ENCODE results near the gene MYLK3. TPM values are rescaled to one million over a fixed set of nuclear protein-coding genes. Genes with fewer than 3 reads are reported as not detected.

Gene MYLK3
- total RNA-seq, 1 donor from 2014 or later: 0.44 TPM

DNA sequence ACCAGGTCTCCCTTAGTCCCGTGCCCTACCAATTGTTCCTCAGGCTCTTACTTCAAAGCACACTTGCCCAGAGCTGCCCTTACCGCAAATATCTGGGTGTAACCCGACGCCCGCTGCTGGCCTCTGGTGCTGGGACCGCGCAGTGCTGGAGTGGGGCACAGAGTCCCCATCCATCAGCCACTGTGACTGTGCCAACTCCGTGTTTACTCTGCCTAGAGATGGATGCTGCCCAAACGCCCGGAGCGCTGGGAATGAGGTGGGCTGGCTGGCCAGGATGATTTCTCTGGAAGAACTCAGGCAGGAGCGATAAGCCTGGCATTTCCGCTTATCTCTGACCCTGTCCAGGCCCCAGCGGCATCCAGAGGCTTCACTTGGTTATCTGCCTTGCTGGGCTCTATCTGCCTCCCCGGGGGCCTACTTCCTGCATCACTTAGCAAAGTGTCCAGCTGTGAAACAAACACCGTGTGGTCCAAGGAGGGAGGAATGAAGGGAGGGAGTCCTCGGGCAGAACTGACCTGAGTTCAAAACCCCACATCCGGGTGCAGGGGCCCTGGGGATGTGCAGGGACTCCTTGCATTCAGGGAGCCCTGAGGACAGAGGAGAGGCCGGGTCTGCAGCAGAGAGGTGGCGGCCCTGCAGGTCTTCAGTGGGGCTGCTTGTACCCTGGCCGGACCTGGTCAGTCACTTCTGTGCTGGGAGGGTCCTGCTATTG, 9.4 kb upstream of the MYLK3 start:
- DNase-seq (ENCODE audit: low spot score): no peak

DNA sequence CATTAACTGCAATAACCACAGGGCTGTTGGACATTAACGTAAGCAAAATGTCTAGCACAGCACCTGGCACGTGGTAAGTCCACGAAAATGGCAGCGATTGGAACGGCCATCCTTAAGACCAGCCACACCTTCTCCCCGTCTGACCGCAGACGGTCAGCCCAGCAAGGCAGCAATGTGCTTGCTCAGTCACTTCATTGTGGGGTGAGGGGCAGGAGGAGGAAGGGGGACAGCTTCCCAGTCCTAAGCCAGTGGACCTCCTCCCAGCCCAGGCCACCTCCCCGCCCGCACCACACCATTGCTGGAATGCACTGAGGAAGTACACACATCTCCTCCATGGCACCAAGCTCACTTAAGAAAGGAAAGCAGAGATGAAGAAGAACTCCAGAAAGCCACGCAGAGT, 8.6 kb upstream of the MYLK3 start:
- no peak for DNase-seq (ENCODE audit: low spot score)

DNA sequence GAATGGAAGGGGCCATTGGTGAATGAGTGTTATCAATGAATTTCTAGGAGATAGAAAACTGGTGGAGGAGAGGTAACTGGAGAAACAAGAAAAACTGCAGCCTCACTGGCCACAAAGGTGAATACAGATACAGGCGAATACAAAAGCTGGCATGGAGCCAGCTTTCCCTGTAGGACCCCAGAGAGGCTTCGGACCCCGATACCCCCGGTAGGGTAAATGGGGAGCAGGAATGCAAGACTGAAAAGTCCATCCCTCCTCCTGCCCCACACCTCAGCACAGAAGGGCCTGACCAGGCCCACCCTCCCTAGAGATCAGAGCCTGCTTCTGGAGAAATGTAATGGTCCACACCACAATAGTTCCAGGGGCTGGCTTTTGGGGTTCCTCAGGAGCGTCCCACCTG, 4.9 kb upstream of the MYLK3 start:
- no peak for DNase-seq (ENCODE audit: low spot score)

DNA sequence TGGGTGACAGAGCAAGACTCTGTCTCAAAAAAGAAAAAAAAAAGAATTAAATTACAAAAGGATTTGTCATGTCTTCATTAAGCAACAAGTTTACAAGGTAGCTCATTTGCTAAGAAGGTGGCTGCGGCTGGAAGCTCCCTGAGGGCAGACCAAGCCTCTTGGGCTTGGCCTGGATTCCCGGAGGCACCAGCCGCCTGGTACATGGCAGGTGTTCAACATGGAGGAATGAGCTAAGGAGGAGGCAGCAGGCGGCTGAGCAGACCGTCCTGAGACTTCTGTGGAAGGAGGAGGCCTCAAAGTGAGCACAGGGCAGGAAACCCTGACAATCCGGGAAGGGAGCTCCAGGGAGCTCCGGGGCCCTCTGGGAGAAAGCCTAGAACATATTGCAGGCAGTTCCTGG, 3.2 kb upstream of the MYLK3 start:
- DNase-seq (ENCODE audit: low spot score): no peak

DNA sequence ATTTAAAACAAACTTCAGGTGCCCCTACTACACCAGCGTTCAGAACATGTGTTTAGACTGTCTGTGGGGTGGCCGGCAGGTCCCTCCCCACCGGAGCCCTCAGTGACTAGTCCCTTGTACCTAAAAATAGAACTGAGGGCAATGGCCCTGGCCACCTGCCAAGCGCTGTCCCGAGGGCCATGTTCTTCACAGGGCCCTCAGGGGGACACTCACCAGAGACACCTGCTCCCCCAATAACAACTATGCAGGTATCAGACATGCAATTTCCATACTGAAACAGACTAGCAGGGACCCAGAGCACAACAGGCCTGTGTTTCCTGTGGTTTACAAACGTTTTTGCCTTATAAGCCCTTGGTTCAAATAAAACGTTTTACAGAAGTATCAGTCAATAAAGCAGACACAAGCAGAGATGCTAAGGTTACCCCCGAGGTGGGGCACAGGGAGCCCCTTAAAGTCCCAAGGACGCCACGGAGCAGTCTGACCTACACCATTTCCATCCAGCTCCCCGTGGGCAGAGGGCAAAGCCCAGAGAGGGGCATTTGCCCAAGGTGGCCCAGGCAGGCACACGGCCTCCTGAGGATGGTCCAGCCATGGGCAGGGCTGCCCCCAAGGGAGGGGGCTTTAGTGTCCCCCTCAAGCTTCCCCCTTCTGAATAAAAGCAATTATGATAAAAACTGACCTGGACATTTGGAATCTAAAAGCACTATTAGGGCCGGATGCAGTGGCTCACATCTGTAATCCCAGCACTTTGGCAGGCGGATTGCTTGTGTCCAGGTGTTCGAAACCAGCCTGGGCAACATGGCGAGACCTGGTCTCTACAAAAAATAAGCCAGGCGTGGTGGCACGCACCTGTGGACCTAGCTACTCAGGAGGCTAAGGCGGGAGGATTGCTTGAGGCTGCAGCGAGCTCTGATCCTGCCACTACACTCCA, 896 bp upstream of the MYLK3 start:
- DNase-seq (ENCODE audit: low spot score): no peak

DNA sequence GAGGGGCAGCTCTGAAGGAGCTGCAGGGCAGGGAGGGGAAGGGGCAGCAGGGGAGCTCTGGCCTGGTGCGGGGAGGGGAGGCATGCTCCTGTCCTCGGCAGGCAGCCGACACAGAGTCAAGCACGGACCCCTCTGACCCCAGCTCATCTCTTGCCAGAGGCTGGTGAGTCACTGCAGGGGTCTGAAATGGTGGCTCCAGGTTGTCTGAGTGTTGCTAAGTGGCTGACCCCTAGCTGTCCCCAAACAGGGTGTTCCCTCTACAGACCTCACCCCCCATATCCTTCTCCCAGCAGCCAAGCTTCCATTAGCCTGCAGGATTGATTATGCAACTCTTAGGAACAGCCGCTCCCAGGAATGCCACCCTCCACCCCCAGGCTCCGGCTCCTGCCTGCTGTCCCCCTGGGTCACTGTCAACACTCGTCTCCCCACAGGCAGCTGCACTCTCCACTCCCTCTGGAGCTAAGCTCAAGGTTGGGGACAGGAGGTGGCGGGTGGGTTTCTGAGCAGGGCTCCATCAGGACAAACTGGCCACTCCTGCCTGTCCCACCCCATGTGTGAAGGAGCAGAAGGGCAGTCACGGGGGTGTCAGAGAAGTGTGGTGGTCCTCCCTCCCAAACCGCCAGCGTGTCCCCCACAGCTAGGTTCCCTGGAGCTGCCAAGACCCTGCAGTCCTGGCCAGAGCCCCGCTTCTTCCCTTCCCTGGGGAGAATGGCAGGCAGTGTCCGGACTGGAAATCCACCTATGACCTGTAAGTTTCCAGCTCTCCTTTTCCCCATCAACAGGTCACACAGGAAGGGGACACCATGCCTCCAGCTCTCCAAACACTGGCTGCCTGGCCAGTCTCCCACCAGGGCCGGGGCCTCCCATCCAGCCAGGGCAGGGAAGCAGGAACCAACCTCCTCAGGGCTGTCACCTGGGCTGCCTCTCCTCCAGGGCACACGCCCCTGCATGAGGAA, 1.0 kb downstream of the MYLK3 start:
- DNase-seq (ENCODE audit: low spot score): no peak

DNA sequence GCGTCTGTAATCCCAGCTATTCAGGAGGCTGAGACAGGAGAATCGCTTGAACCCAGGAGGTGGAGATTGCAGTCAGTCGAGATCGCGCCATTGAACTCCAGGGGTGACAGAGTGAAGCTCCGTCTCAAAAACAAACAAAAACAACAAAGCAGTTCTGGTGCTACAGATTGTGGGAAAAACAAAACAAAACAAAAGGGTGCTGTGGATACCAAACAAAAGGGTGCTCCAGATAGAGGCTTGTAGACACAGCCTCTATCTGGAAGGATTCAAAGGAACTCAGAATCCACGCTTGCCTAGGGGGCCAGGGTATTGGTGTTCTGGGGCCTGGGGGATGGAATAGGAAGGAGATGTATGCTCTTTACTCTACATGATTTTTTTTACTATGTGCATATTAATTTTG, 2.5 kb downstream of the MYLK3 start:
- no peak for DNase-seq (ENCODE audit: low spot score)

DNA sequence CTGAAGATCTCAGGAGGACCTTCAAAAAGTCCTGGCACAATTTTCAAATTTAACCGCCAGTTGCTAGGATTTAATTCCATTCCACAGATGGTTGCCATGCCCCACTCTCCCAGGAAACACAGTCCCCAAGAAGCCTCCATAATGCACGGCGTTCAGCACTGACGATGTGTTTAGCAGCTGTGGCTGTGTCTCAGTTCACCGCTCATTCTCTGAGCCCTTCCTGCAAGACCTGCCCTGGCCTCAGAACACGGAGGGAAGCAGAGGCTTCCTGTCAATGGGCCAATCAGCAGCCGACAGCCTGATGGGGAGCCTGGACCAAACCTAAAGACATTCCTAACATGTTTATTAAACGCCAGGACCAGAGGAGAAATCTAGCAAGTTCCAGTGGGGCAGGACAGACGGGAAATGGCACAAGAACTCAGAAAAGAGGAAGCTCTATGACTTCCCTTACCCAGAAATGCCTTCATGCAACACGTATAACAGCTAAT, 4.9 kb downstream of the MYLK3 start:
- DNase-seq (ENCODE audit: low spot score): no peak

DNA sequence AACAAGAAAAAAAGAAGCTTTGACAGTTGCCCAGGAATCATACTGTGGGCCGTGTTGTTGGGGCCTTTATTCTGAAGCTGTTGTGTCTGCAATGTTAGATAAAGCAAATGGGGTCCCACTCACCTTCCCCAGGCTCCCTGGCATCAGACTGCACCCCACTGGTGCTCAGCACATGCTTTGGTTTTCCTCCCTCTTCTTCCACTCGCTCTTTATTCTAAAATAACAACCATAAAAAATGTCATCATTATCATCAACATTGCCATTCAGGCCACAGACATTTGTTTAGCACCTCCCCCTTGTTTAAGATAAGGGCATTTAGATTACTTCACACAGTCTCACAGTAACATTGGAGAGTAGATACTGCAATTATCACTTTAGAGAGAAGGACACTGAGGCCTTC, 8.2 kb downstream of the MYLK3 start:
- DNase-seq (ENCODE audit: low spot score): no peak

DNA sequence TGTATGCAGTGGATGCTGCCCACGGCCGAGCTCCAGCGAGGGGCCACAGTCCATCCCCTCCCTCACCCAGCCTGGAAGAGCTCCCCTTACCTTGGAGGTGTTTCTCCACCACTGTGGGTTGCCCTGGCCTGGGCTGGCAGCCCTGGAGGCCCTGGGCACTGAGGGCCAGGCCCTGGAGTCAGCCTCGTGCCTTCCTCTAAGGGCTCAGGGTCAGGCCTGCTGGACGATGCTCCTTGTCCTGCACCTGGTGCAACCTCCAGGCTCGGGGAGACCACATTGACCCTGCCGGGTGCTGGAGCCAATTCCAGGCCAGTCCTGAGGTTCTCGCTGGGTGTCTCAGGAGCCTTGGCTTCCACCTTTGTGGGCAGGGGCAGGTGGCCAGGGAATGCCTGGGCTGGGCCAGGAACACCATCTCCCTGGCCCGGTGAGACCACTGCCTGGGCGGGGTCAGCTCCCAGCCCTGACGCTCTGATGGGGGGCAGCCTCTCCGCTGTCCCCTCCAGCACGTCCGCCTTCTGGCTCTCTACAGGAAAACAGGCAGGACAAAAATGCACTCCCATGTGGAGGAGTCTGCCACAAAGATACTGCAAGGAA, 10.4 kb downstream of the MYLK3 start:
- DNase-seq (ENCODE audit: low spot score): no peak

DNA sequence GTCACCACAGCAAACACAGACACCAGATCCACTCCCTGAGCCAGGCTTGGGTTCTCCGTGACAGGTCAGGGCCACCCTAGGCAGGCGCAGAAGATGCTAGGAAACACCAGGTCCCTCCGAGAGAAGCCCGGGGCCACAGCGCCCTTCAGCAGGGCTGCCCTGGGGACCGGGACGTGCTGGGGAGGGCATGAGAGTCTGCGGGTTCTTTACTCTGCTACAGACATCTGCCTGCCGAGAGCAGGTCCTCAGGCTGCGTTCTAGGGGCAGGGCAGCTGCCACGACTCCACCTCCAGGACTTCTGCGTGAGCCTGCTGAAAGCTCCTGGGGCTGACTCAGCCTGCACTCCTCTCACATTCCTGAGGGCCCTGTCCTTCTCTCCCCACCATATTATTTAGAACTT, 11.4 kb downstream of the MYLK3 start:
- DNase-seq (ENCODE audit: low spot score): no peak

DNA sequence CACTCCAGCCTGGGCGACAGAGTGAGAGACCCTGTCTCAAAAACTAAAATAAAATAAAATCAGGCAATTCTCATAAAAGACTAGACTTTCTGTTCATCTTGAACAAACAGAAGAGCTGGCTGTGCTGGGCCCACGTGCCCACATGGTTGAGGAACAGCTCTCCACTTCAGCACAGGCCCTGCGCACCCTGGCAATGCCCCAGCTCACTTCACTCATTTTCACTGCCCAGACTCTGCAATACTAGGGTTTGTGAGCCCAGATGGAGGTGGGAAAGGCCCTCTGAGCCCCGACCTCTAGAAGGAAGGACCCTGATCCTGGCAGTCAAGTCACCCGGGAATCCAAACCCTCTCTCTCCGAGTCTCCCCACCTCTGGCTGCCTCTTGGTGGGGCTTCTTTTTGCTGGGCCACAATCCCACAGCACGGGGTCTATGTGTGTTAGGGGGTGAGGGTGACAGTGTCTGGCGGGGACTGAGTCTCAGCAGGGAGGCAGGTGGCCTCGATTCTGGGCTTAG, 14.8 kb downstream of the MYLK3 start:
- no peak for DNase-seq (ENCODE audit: low spot score)

DNA sequence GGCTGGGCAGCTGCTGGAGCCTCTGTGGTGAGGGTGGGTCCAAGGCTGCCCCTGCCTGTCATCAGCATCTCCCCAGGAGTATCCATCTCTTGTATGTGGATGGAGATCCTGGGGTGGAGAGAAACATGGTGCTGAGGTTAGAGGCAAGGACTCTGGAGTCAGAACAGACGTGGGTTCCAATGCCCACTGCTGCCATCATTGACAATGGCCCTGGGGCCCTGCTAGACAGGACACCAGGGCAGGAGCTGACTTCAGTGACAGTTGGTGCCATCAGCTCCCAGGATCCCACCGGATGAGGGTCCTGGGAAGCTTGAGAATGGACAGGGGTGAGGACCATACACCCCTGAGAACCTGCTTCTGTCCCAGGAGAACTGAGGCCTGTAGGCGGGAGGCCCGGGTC, 15.6 kb downstream of the MYLK3 start:
- DNase-seq (ENCODE audit: low spot score): no peak

DNA sequence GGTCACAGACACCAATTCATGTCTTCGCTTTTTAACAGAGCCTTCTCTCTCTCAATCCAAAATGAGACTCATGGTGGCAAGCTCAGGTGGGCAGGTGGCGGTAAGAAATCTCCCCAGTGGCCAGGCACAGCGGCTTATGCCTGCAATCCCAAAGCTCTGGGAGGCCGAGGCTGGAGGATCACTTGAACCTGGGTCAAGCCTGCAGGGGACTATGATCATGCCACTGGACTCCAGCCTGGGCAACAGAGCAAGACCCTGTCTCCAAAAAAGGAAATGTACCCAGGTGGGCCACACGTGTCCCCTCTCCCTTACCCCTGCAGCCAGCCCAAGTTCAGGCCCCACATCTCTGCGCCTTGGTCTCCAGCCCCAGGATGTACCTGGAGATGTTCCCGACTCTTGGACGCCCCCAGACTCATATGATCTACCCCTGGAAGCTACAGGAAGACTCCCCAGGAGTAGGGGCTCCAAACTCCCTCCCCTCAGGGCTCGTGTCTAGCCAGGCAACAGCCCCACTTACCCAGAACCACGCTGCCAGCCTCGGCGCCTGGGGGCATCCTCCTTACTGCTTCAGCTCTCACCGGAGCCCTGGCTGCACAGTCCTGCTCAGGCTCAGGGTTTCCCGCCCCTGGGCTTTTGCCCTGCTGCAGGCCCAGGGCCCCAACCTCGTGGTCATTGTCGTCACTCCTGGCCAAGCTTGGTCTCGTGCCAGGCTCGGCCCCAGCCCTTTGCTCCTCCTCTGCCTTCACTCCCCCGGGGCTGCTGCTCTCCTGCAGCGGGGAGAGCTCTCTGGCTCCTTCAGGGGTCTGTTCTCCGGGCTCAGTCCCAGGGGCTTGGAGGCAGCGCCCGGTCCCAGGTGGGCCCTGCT, 16.2 kb downstream of the MYLK3 start:
- DNase-seq (ENCODE audit: low spot score): no peak

DNA sequence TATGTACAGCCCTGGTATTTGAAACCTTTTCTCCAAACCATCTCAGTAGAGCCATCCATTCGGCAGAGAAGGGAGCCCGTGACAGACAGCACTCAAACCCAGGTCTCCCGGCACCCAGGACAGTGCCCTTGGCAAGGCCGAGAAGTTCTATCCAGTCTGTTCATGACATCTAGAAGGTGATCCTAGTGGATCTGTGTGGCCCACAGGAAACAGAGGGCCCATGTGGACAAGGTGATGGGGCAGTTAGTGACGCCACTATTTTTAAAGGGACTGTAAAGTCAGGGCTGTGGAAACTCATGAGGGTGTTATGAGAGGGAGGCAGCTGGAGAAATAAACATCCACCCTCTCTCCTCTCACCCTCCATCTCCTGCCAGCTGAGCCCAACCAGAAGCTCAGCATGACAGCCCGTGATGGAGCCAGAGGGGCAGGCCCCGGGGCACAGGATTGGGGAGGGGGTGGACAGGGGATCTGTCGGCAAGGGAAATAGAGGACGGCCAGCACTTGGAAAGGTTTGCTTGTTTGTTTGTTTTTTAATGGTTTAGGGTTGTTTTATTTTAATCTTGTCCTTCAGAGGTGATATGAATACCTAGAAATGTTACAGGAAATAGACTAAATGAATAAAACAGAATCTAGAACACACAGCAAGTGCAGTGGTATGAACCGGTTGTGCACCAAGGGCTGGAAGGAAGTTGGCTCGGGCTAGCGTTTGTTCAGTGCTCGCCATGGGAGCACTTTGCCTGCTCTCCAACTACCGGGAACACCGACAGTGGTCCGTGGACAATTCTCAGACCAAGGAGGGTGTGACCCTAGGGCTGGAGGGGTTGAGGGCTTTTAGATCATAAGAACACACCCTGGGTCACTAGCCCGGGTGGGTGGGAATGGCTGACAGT, 17.1 kb downstream of the MYLK3 start:
- no peak for DNase-seq (ENCODE audit: low spot score)

DNA sequence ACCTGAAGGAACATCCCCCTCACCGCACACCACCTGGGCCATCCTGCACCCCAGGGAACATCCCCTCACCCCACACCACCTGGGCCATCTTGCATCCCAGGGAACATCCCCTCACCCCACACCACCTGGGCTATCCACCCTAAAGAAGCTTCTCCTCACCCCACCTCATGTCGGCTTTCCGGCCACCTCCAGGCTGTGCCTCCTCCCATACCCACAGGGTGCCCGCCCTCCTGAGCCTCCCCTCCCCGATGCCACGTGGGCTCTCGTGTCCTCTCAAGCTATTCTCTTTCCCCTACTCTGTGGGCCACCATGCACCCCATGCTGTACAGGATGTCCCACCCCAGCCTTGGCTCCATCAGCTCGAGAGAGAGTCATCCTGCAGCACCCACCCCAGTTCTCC, 18.0 kb downstream of the MYLK3 start:
- no peak for DNase-seq (ENCODE audit: low spot score)

DNA sequence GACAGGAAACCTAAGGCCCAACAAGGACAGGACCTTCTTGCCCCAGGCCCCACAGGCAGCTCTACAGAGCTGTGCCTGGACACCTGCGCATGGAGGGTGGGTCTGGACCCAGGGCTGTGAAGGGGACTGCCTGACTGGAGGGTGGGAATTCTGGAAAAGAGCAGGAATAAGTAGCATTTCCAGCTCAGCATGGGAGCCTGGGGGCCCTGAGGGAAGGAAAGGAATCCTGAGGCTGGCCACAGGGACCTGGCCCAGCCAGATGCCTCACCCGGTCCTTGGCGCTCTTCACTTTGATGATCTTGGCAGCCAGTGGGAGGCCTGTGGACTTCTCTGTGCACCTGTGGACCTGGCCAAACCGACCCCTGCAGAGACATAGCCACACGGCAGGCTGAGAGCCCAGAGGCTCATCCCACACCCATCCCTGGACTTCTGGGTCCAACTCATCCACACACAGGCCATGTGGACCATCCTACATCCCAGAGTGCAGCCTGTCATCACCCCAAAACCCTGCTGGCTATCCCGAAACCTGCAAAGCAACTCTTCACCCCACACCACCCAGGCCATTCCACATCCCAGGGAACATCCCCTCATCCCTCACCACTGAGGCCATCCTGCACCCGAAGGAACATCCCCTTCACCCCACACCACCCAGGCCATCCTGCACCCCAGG, 18.7 kb downstream of the MYLK3 start:
- DNase-seq (ENCODE audit: low spot score): no peak

DNA sequence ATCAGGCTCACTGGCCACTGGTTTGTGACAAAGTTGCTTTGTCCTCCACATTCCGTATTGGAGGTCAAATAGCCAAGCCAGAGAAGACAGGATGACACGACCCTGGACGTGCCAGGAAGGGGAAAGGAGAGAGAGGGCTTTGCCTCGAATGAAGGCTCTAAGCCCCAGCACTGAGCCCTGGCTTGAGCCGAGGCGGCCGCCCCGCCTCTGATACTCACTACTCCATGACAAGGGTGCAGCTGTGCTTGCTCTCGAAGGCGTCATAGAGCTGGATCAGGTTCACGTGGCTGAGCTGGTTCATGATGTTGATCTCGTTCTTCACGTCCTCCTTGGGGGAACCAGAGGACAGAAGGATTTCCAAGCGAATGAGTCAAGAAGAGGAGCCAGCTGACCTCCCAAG, 19.3 kb downstream of the MYLK3 start:
- no peak for DNase-seq (ENCODE audit: low spot score)

DNA sequence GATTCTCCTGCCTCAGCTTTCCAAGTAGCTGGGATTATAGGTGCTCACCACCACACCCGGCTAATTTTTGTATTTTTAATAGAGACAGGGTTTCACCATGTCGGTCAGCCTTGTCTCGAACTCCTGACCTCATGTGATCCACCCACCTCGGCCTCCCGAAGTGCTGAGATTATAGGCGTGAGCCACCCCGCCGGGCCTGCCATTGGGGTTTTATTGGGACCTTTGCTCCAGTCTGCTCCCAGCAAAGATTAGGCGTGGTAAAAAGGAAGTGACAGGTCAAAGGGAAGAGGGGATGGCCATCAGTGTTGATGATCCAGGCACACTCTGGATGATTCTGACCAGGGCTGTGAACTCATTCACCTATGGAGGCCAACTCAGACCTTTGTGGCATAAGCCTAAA, 20.5 kb downstream of the MYLK3 start:
- no peak for DNase-seq (ENCODE audit: low spot score)
